Hepatocyte (in vitro differentiated cells): Measurements from ENCODE around the gene APOL2. TPM values are rescaled to one million over a fixed set of nuclear protein-coding genes. Genes with fewer than 3 reads are reported as not detected.

ENCODE experiments used
- DNase-seq: peaks from one replicate; pipeline ENCODE4 v3.0.0-alpha.2; 2016; ENCODE audit warnings: low spot score
- H2AFZ ChIP-seq: fragments of 200-600 bp; sonication (generic); 2 replicates; pipeline ENCODE4 v1.6.0; 2016; ENCODE audit warnings: antibody characterized with exemption, mild to moderate bottlenecking
- H3K27ac ChIP-seq: fragments of 200-600 bp; sonication (generic); 2 replicates; pipeline ENCODE4 v1.5.1; 2016; ENCODE audit warnings: mild to moderate bottlenecking
- H3K27me3 ChIP-seq: fragments of 200-600 bp; sonication (generic); 2 replicates; pipeline ENCODE4 v1.6.1; 2016
- H3K36me3 ChIP-seq: fragments of 200-600 bp; sonication (generic); replicated peaks from 2 replicates; pipeline ENCODE4 v1.5.1; 2016; ENCODE audit warnings: low read depth; ENCODE audit not compliant: insufficient read depth
- H3K4me1 ChIP-seq: fragments of 200-600 bp; sonication (generic); 2 replicates; pipeline ENCODE4 v1.5.1; 2016; ENCODE audit warnings: mild to moderate bottlenecking, moderate library complexity; ENCODE audit not compliant: insufficient read depth
- H3K4me2 ChIP-seq: fragments of 200-600 bp; sonication (generic); 2 replicates; pipeline ENCODE4 v1.6.0; 2016
- H3K4me3 ChIP-seq: fragments of 200-600 bp; sonication (generic); 2 replicates; pipeline ENCODE4 v1.5.1; 2016; ENCODE audit warnings: mild to moderate bottlenecking
- H3K79me2 ChIP-seq: fragments of 200-600 bp; sonication (generic); 2 replicates; pipeline ENCODE4 v1.6.0; 2017; ENCODE audit warnings: mild to moderate bottlenecking
- H3K9me2 ChIP-seq: fragments of 200-600 bp; sonication (generic); replicated peaks from 2 replicates; pipeline ENCODE4 v1.6.0; 2017; ENCODE audit warnings: mild to moderate bottlenecking; ENCODE audit not compliant: insufficient read depth
- H3K9me3 ChIP-seq: fragments of 200-600 bp; sonication (generic); 2 replicates; pipeline ENCODE4 v1.5.1; 2016; ENCODE audit warnings: low read depth, mild to moderate bottlenecking
- H4K20me1 ChIP-seq: fragments of 200-600 bp; sonication (generic); 2 replicates; pipeline ENCODE4 v1.6.0; 2016; ENCODE audit warnings: mild to moderate bottlenecking; ENCODE audit not compliant: insufficient read depth, poor library complexity, severe bottlenecking
- CTCF ChIP-seq: fragments of 200-600 bp; sonication (generic); IDR thresholded peaks from 2 replicates; pipeline ENCODE4 v1.5.1; 2016; ENCODE audit warnings: antibody characterized with exemption, mild to moderate bottlenecking; ENCODE audit not compliant: poor library complexity
- EZH2 ChIP-seq: fragments of 200-600 bp; sonication (generic); IDR thresholded peaks from 2 replicates; pipeline ENCODE4 v1.6.1; 2016; ENCODE audit warnings: antibody characterized with exemption, mild to moderate bottlenecking, borderline replicate concordance
- EZH2phosphoT487 ChIP-seq: fragments of 200-600 bp; sonication (generic); IDR thresholded peaks from one replicate; pipeline ENCODE4 v1.6.1; 2018; ENCODE audit warnings: antibody characterized with exemption, mild to moderate bottlenecking, low read depth, moderate library complexity; ENCODE audit not compliant: unreplicated experiment, severe bottlenecking
- WGBS: methylation state at CpG from one replicate; pipeline ENCODE4 v1.1.6; 2016; ENCODE audit warnings: low lambda C conversion rate; ENCODE audit errors: missing lambda C conversion rate; 5-methylcytosine and 5-hydroxymethylcytosine counted together
- polyA plus RNA-seq: library from polyadenylated mRNA; unstranded; fragments of >200 nt; fragmentation: Nextera tagmentation; extraction: Ambion mirVana; gene quantifications from 2 replicates; pipeline ENCODE4 v1.2.1, GENCODE V29; 2016
- total RNA-seq: library from RNA; depleted of rRNA; stranded (reverse); fragments of >200 nt; gene quantifications from 2 replicates; pipeline ENCODE4 v1.2.3, GENCODE V29; 2014

The APOL2 gene
- total and polyA plus RNA-seq, 2 experiments from 2014 or later = 19.5 to 34.8 TPM

GRCh38 chr22:36235585-36235984 is 3.7 kb downstream of the APOL2 start:
- H3K79me2 ChIP-seq = peaks cover 39% of the 10 kb centered on the region
- no peaks in the 10 kb centered on the region for H3K36me3 ChIP-seq
- WGBS = 97% methylated on average over 3 of the region's 3 CpGs
- peak overlapping the region; percentile 93 for H3K4me2 ChIP-seq
- no peaks in the 10 kb centered on the region for H3K9me3 ChIP-seq
- H3K4me1 ChIP-seq = peaks cover 18% of the 10 kb centered on the region
- H2AFZ ChIP-seq = no peak overlapping the region
- no peaks in the 10 kb centered on the region for H4K20me1 ChIP-seq
- H3K27me3 ChIP-seq = no peaks in the 10 kb centered on the region
- no peak overlapping the region for H3K4me3 ChIP-seq
- DNase-seq = no peak
- H3K9me2 ChIP-seq = no peaks in the 10 kb centered on the region
- no peak overlapping the region for H3K27ac ChIP-seq
- no peak for TF ChIP-seq EZH2phosphoT487
- TF ChIP-seq EZH2 = no peak
- no peak for TF ChIP-seq CTCF

DNA sequence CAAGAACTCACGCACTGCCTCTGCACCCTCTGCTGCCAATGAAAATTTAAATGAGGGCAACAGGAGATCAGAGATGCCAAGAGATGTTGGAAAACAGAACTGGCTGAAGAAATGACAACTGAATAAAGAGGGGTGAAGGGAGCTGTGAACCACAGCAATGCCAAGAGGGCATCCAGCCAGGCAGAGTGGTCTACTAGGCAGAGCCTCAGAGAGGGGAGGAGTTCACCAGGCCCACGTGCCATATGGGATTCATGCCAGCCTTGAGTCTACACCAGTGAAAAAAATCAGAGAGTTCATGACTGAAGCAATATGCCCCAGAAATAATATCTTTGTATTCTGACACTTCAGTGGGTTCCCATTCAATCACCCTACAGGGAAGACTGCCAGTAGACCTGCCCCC is 4.4 kb downstream of the APOL2 start:
- DNase-seq = no peak
- peaks cover 17% of the 10 kb centered on the region for H3K4me1 ChIP-seq
- no peaks in the 10 kb centered on the region for H3K36me3 ChIP-seq
- 90% methylated on average over 2 of the region's 2 CpGs for WGBS
- no peak overlapping the region for H3K4me2 ChIP-seq
- H3K27me3 ChIP-seq = no peaks in the 10 kb centered on the region
- no peaks in the 10 kb centered on the region for H3K9me2 ChIP-seq
- peaks cover 39% of the 10 kb centered on the region for H3K79me2 ChIP-seq
- H3K4me3 ChIP-seq = no peak overlapping the region
- no peaks in the 10 kb centered on the region for H4K20me1 ChIP-seq
- no peaks in the 10 kb centered on the region for H3K9me3 ChIP-seq
- H2AFZ ChIP-seq = no peak overlapping the region
- TF ChIP-seq EZH2 = no peak
- TF ChIP-seq EZH2phosphoT487 = no peak
- TF ChIP-seq CTCF = no peak
- no peak overlapping the region for H3K27ac ChIP-seq

- H3K4me3 ChIP-seq = no peak overlapping the region
- no peak overlapping the region for H3K27ac ChIP-seq
- H3K4me2 ChIP-seq = no peak overlapping the region
- no peaks in the 10 kb centered on the region for H3K9me2 ChIP-seq
- H3K9me3 ChIP-seq = no peaks in the 10 kb centered on the region
- peaks cover 13% of the 10 kb centered on the region for H3K4me1 ChIP-seq
- no peaks in the 10 kb centered on the region for H4K20me1 ChIP-seq
- no peaks in the 10 kb centered on the region for H3K36me3 ChIP-seq
- DNase-seq = no peak
- no peak for TF ChIP-seq EZH2phosphoT487
- TF ChIP-seq CTCF = no peak
- TF ChIP-seq EZH2 = no peak
- WGBS = 59% methylated on average over 2 of the region's 2 CpGs
- H3K79me2 ChIP-seq = peaks cover 39% of the 10 kb centered on the region
- no peak overlapping the region for H2AFZ ChIP-seq
- no peaks in the 10 kb centered on the region for H3K27me3 ChIP-seq
Measured at GRCh38 chr22:36234213-36234612, 5.1 kb downstream of the APOL2 start.

- TF ChIP-seq EZH2 (no peak), EZH2phosphoT487 (no peak), CTCF (no peak)
- Histone ChIP-seq H3K36me3 (no peaks in the 10 kb centered on the region), H3K27ac (no peak overlapping the region), H3K4me2 (no peak overlapping the region), H3K79me2 (peaks cover 39% of the 10 kb centered on the region), H3K27me3 (no peaks in the 10 kb centered on the region), H3K4me1 (peaks cover 13% of the 10 kb centered on the region), H3K4me3 (no peak overlapping the region), H4K20me1 (no peaks in the 10 kb centered on the region), H3K9me2 (no peaks in the 10 kb centered on the region), H3K9me3 (no peaks in the 10 kb centered on the region), H2AFZ (no peak overlapping the region)
- 89% methylated on average over 7 of the region's 7 CpGs for WGBS
- no peak for DNase-seq
Measured at GRCh38 chr22:36233796-36234195, 5.5 kb downstream of the APOL2 start.
